GM19324 (cell line): Measurements from ENCODE around the gene RBAK.
A peak's percentile ranks its signal among the peaks of the same experiment; 100 is the strongest.
"Not testable (repeated sequence)": the region's sequence is repeated elsewhere in the genome, so short reads cannot be mapped to it uniquely, and the experiment has no call there.

Experiments
- ATAC-seq: cut with Tn5 transposase; IDR thresholded peaks from one replicate; pipeline ENCODE4 v1.9.1; 2021; ENCODE audit warnings: mild to moderate bottlenecking, moderate library complexity; ENCODE audit not compliant: unreplicated experiment, low FRiP score

The RBAK gene

DNA sequence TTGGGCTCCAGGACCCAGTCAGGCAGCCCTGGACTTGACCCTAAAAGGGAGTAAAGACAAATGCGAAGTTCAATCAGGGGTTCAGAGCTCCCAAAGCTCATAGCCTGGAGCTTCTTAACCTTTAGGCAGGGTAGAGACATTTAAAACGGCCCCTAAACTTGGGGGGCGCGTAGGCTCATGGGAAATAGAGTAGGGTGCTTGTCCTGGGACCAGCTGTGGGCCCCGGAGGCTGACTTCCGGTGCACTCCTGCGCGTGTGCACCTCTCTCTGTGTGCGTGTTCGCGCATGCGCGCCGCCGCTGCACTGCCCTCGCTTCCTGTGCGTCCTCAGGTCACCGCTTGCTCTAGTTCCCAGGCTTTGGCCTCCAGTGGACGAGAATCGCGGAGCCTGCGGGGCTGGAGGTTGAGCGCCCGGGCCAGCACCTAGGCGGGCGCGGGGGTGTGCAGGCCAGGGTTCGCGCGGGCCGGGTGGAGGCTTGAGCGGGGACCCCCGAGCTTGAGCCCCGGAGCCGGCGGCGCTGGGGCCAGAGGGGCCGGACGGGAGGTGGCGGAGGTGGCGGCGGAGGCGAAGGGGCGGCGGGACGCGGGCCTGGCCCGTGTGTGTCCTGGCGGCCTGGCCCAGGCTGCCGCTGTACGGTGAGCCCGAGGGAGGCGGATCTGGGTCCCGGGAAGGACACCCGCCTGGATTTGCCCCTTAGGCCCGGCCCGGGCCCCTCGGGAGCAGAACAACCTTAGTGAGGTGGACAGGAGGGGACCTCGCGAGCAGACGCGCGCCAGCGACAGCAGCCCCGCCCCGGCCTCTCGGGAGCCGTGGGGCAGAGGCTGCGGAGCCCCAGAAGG is at the start of gene RBAK:
Gene RBAK, plus strand, starts transcription at position 303 of the 839 bp plus-strand sequence. CDS start 2,217 bp downstream, outside the sequence.
- peak; percentile 100 for ATAC-seq

DNA sequence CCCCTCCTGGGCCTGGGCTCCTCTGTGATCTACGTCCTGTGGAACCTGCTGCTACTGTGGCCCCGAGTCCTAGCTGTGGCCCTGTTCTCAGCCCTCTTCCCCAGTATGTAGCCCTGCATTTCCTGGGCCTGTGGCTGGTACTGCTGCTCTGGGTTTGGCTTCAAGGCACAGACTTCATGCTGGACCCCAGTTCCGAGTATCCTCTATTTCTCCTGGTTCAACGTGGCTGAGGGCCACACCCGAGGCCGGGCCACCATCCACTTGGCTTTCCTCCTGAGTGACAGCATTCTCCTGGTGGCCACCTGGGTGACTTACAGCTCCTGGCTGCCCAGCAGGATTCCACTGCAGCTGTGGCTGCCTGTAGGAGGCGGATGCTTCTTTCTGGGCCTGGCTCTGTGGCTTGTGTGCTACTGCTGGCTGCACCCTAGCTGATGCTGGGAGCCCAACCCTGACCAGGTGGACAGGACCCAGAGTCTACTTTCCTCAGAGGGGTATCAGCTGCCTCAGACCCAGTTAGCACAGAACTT is 48.9 kb upstream of the RBAK start:
- ATAC-seq = no peak

DNA sequence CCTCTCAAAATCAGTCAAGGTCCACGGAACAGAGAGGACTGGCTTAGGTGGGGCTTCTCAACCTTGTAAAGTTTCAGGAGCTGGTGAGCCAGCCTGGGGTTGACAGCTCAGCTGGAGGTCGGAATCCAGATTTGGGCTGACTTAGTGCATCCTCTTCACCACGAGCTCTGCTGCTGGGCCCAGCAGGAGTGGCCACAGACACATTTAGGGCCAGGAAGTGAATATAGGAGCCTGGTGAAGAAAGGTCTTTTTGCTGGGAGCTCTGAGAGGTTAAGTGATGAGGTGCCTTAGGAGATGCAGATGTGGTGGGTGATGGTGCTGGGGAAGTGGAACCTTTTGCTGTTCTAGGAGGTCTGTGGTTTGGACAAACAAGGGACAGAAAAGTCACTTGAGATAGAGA is 47.4 kb upstream of the RBAK start:
- no peak for ATAC-seq

DNA sequence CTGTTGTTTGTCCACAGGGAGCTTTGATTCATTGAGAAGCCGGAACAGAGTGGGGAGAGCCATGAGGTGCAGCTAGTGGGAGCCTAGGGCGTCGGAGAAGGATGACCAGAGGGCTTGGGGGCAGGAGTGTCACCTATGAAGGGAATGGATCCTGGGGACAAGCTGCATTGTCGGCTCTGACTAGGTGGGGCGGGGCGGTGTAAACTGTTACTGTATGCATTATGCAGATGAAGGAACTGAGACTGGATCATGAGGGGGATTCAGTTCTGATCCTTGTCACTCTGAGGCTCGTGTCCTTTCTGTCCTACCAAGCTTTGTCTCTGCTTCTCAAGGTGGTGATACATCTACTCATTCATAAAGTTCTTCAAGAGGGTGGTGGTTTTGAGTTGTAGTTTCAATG is 46.8 kb upstream of the RBAK start:
- no peak for ATAC-seq

DNA sequence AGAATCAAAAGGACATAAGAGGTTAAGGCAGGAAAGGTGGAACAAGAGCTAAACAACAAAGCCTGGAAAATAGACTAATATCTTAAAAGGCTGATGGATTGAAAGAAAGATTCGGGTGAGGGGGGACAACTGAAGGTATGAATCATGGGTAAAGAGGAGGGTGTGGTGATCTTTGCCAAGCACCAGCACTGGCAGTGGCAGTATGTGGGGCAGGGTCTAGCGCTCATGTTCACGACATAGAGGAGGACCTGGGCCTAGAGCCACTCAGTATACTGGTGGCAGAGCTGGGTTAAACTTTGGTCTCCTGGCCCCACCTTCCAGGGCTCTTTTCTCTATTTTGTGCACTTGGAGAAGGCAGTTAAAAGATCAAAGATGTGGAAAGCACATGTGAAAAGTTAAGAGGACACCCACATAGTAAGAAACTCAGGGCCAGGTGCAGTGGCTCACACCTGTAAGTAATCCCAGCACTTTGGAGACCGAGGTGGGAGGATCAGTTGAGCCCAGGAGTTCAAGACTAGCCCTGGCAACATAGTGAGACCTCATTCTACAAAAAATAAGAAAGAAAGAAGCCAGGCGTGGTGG is 46.2 kb upstream of the RBAK start:
- ATAC-seq = no peak

DNA sequence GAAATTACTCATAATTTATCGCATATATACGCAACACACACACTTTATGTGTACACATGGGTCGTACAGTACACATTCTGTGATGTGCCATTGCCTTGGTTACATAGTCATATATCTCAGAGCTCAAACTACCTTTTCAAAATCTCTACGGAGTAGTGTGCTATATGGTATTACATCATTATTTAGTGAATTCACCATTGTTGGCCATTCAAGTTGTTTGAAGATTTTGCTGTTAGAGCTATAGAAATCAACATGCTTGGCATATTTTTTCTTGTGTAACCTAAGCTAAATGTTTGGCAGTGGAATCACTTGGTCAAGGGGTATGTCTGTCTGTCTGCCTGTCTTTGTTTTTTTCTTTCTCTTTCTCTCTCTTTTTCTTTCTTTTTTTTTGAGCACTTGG is 44.7 kb upstream of the RBAK start:
- no peak for ATAC-seq

DNA sequence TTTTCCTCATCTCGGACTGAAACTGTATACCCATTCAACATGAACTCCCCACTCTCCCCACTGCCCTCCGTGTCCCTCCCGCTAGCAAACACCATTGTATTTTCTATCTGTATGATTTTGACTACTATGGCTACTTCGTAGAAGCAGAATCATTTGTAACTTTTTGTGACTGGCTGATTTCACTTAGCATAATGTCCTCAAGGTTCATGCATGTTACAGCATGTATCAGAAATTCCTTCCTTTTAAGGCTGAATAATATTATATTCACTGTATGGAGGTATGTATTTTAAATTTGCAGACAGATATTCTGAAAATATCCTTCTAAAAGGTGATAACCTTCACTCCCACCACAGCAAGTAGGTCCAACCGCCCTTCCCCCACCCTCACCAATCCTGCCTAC is 43.7 kb upstream of the RBAK start:
- no peak for ATAC-seq

DNA sequence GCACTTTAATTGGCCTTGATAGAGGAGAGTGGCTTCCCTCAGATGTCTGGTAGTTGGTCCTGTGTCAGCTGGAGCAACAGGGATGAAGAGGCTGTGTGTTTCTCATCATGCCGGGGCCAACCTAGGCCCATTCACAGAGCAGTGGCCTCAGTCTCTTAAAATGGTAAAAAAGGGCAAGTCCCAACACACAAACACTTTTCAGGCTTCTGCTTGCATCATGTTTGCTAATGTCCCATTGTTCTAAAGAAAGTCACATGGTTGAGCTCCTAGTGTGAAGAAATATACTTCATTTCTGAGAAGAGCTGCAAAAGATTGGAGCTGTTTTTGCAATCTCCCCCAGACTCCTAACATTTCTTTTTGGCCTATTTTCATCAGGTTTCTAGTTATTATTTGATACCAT is 40.6 kb upstream of the RBAK start:
- no peak for ATAC-seq

DNA sequence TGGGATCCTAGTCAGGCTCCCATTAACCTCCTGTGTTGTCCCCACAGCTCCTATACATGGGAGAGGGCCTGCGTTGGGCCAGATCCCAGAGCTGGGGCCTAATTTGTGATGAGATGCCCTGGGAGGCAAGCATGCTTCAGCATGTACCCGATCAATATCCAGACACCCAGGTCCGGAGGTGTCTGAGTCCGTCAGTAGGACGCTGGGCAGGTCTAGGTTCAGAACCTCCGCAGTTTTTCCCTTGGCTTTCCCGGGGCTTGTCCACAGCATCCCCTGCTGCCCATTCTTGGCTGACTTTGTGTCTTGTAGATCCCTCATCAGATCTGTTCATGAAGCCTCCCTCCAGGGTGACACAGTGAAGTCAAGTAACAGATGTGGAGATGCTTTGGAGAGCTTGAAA is 32.7 kb upstream of the RBAK start:
- no peak for ATAC-seq

DNA sequence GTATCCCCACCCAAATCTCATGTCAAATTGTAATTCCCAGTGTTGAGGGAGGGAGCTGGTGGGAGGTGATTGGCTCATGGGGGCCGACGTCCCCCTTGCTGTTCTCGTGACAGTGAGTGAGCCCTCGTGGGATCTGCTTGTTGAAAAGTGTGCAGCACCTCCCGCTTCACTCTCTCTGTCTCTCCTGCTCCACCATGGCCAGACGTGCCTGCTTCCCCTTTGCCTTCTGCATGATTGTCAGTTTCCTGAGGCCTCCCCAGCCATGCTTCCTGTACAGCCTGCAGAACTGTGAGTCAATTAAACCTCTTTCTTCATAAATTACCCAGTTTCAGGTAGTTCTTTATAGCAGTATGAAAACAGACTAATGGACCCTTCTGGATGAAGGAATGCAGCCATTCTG is 29.7 kb upstream of the RBAK start:
- not testable (repeated sequence) for ATAC-seq

DNA sequence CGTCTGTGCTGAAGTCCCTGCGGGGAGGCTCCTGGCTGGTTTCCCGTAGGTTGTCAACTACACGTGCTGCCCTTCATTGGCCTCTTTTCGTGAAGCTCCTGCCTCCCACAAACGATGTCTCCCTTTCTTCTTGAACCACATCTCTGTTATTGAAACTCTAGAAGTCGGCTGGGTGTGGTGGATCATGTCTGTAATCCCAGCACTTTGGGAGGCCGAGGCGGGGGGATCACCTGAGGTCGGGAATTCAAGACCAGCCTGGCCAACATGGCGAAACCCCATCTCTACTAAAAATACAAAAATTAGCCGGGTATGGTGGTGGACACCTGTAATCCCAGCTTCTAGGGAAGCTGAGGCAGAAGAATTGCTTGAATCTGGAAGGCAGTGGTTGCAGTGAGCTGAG is 28.0 kb upstream of the RBAK start:
- ATAC-seq = not testable (repeated sequence)

DNA sequence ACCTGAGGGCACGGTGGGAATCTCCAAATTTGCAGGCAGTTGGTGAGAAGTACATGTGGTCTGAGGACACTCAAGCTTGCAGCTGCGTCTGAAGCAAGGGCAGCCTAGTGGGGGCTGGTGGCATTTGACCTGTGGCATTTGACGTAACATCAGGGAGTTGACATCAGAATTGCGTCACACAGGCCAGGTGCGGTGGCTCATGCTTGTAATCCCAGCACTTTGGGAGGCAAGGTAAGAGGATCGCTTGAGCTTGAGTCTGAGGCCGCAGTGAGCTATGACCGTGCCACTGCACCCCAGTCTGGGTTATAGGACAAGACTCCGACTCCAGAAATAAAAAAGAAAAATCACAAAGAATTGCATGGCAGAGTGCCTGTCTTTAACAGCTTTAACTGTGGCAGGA is 25.6 kb upstream of the RBAK start:
- ATAC-seq = no peak

DNA sequence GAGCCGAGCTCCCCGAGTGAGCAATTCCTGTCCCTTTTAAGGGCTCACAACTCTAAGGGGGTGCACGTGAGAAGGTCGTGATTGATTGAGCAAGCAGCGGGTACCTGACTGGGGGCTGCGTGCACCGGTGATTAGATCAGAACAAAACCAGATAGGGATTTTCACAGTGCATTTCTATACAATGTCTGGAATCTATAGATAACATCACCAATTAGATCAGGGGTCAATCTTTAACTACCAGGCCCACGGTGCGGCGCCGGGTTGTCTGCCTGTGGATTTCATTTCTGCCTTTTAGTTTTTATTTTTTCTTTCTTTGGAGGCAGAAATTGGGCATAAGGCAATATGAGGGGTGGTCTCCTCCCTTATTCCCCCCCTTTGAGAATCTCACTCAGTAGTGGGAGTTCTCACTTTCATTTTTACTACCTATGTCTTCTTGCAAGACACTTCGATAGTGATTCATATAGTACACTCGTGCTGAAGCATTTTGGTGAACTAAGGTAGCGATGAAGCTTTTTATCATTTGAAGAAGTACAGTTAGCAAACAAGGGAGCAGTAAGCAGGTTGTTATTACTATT is 24.6 kb upstream of the RBAK start:
- not testable (repeated sequence) for ATAC-seq

DNA sequence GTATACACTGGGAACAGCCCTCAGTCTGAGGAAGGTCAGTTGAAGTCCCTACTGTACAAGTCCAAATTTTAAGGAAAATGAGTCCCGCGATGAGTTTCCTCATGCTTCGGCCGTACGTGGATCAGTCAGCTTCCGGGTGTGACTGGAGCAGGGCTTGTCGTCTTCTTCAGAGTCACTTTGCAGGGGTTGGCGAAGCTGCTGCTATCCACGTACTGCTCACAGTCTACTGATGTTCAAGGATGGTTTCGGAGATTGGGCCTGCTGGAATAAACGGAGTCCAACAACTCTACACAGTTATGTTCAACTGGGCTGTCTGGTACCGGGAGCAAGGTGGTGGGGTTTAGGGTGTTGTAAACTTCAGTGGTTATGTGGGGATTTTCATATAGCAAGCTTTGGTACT is 22.0 kb upstream of the RBAK start:
- not testable (repeated sequence) for ATAC-seq

DNA sequence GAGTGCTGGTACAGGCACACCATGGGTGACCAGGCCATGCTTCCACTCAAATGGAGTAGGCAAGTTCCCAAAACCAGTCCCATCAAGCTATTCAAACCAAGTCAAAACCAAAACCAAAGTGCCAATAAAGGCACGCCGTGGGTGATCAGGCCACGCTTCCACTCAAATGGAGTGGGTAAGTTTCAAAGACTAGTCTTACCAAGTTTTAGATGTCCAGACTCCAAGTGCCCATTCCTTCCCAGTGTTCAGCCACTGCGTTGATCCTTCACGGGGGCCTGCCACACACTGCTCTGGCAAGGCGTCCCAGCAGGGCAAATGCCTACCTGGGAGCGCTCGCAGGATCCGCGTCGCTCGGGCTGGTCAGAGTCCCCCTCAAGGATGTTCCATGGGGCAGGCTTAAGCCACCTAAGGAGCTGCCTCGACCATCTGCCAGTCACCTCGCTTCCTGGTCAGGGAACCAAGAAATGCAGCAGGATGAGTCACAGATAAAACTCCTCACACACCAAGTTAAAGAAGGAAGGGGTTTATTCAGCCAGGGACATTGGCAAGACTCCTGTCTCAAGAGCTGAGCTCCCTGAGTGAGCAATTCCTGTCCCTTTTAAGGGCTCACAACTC is 17.8 kb upstream of the RBAK start:
- not testable (repeated sequence) for ATAC-seq

DNA sequence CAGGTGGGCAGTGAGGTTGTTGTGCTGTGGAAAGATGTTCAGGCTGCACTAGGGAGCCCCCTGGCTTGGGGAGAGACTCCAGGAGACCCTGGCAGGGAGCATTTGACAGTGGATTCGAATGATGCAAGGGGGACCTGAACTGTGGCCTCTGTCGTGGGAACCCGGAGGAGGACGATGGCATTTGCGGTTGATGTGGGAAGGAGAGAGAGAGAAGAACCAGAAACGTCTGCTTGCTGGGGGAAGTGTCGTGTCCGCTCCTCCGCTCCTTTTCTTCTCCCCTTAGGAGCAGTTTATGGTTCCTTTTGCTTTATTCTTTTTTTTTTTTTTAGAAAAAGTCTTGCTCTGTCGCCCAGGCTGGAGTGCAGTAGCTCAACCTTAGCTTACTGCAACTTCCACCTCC is 12.5 kb upstream of the RBAK start:
- ATAC-seq = not testable (repeated sequence)

DNA sequence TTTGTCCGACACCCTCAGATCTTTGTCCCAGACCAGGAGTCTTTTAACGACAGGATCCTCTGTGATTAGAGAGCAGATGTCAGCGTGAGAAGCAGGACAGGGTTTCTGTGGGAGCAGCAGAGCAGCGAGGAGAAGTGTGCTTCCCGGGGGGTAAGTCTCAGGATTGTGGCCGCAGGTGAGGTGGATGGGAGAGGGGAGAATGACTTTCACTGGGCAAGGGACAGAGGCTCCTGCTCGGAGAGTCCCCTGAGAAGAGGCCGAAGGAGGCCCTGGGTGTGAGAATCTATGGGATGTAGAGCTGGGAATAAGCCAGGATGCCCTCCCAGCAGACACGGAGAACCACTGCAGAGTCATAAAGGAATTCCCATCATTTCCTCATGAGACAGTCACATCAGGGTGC is 10.4 kb upstream of the RBAK start:
- ATAC-seq = no peak

DNA sequence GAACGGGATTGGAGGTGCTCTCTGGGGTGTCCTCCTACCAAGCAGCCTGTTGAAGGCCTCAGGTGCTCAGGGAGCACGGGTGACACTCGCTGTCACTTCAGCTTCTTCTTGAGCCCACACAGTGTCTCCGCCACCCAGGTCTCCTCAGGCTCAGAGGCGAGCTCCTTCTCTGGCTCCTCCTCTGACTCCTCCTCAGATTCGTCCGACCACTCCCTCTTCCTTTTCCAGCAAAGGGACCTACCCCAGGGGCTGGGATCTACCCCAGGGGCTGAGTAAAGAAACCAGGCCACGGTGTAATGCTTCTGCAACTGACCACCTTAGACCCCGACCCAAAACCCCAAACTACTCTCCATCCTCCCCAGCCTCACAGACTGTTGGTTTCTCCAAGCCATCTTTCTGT is 9.2 kb upstream of the RBAK start:
- ATAC-seq = no peak

DNA sequence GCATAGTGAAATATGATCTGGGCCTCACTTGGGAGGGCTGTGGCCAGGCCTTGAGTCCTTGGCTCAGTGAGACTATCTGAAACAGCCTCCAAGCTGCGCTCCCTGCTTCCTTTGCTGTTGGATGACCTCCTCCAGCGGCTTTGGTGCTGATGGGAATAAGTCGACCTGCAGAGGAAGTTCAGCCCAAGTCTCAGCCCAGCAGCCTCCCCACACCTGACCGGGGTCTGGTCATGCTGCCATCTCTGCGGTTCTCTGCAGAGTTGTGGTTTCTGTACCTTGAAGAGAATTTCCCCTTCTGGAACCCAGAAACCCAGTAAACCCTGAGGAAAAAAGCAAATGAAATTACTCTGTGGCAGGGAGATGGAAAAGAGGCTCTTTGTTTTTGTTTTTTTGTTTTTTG is 4.6 kb upstream of the RBAK start:
- ATAC-seq = no peak

DNA sequence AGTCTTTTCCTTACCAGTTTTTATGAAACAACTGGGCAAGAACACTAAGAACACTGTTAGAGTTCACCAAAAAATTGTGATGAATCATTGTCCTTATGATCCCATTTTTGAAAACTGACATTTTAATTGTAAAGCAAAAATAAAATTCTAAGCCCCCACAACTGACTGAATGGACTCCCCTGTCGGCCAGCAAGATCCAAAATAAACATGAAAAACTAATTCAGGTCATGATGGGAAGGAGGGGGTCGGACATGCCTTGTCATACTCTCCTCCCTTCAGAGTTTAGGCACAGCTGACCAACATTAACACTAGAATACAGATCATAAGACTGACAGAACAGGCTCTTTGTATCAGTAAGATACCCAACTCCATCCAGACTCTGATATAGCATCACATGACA is 2.0 kb upstream of the RBAK start:
- ATAC-seq = no peak

DNA sequence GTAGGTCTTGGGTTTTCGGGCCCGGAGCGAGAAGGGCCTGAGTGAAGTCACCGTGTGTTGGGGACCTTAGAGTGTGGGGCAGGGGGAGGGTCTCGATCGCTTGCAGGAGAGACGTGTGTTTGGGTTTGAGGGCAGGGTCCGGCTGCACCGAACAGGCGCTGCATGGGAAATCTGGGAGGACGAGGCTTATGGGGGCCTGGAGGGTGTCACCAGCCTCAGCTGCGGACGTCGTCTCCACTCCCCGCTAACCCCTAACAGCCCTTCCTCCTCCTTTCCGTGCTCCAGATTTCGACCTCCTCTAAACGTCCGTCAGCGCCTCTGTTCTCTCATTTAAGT is 705 bp downstream of the RBAK start:
- ATAC-seq = not testable (repeated sequence)
